ENCODE measurements around the gene AIFM1. TPM values are rescaled to one million over a fixed set of nuclear protein-coding genes. Genes with fewer than 3 reads are reported as not detected.

The AIFM1 gene
- total RNA-seq, 1 donor = 18.1 TPM

DNA sequence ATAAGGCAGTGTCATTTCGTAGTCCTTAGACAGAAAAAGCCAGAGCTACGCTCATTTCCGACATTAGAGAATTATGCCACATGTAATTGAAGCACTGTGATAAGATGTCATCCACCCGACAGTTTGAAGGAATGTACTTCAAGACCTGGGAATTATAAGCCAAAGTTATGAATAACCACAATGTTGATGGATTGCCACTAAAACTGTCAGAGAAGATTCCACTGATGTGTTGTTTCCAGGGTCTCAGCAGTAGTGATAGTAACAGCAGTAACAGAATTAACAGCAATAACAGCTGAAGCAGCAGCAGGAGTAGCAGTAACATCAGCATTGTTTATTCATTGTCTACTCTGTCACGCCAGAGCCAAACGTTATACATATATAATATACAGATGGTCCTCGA lies 30.8 kb upstream of the AIFM1 start:
- TF ChIP-seq, protein P1, sequence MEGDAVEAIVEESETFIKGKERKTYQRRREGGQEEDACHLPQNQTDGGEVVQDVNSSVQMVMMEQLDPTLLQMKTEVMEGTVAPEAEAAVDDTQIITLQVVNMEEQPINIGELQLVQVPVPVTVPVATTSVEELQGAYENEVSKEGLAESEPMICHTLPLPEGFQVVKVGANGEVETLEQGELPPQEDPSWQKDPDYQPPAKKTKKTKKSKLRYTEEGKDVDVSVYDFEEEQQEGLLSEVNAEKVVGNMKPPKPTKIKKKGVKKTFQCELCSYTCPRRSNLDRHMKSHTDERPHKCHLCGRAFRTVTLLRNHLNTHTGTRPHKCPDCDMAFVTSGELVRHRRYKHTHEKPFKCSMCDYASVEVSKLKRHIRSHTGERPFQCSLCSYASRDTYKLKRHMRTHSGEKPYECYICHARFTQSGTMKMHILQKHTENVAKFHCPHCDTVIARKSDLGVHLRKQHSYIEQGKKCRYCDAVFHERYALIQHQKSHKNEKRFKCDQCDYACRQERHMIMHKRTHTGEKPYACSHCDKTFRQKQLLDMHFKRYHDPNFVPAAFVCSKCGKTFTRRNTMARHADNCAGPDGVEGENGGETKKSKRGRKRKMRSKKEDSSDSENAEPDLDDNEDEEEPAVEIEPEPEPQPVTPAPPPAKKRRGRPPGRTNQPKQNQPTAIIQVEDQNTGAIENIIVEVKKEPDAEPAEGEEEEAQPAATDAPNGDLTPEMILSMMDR (IDR thresholded peaks at IDR 0.05; ENCODE audit: insufficient read depth, low read length) = no peak
- no peak for DNase-seq (ENCODE audit: low read depth)
- no peak overlapping the region for H3K4me3 ChIP-seq (ENCODE audit: low read depth, low read length)

DNA sequence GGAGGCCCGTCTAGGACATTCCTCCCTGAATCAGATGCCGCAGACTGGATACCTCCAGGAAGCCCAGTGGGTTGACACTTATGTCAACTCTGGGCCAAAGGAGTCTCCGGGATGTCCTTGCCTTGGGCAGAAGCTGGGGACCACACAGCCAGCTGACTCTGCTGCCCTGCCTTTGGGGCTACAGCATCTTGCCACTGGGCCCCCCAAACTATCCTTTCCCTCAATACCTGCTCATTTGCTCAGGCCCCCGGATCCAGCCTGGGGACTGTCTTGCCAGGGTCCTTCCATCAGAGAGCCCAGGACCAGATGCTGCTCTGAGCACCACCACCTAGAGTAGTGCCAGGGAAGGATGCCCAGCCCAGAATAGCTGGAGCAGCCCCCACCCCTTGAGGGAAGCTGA lies 25.2 kb upstream of the AIFM1 start:
- no peak for DNase-seq (ENCODE audit: low read depth)
- no peak overlapping the region for H3K4me3 ChIP-seq (ENCODE audit: low read depth, low read length)
- TF ChIP-seq, protein P1 (IDR thresholded peaks at IDR 0.05; ENCODE audit: insufficient read depth, low read length) = no peak

DNA sequence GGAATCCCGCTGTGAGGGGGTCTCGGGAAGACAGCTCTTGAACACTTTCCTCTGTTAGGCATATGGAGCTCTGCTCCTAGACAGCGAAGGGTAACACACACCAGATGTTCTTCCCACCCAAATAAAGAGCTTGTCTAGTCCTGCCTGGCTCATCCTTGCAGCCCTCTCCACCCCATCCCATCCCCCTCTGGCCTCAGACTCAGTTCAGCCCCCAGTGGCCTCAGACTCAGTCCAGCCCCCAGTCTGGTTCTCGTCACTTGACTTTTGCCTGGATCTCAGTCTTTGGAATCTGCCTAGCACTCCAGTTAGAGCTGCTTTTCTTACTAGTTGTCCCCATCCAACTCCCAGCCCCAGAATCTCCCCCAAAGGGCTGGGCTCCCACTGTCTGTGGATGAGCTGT lies 21.0 kb upstream of the AIFM1 start:
- no peak for DNase-seq (ENCODE audit: low read depth)
- TF ChIP-seq, protein P1 (IDR thresholded peaks at IDR 0.05; ENCODE audit: insufficient read depth, low read length) = no peak
- H3K4me3 ChIP-seq (ENCODE audit: low read depth, low read length) = no peak overlapping the region

DNA sequence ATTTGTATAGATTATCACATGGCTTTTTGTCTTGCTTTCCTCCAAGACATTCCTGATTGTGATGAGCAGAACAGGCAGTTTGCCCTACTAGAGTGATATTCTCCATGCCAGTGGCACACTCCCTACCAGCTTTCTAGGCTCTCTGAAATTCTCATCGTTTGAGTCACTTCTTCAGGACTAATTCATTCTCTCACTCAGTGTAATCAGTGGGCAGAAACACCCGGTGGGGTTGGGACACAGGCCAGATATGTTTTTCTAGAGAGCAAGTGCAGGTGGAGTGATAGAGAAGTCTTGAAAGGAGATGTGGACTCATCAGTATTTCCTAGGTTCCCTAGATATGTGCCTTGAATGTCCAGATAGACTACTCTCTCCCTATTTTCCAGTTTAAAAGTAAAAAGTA lies 19.2 kb upstream of the AIFM1 start:
- TF ChIP-seq, protein P1 (IDR thresholded peaks at IDR 0.05; ENCODE audit: insufficient read depth, low read length) = no peak
- H3K4me3 ChIP-seq (ENCODE audit: low read depth, low read length) = no peak overlapping the region
- no peak for DNase-seq (ENCODE audit: low read depth)

DNA sequence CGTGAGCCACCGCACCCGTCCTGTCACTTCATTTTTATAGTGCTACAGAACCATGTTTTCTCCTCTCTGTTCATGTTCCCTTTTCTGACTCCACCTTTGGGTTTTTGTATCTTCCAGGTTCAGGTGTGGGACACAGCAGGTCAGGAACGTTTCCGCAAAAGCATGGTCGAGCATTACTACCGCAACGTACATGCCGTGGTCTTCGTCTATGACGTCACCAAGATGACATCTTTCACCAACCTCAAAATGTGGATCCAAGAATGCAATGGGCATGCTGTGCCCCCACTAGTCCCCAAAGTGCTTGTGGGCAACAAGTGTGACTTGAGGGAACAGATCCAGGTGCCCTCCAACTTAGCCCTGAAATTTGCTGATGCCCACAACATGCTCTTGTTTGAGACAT lies 18.5 kb upstream of the AIFM1 start:
- TF ChIP-seq, protein P1 (IDR thresholded peaks at IDR 0.05; ENCODE audit: insufficient read depth, low read length) = no peak
- H3K4me3 ChIP-seq (ENCODE audit: low read depth, low read length) = no peak overlapping the region
- DNase-seq (ENCODE audit: low read depth) = no peak

DNA sequence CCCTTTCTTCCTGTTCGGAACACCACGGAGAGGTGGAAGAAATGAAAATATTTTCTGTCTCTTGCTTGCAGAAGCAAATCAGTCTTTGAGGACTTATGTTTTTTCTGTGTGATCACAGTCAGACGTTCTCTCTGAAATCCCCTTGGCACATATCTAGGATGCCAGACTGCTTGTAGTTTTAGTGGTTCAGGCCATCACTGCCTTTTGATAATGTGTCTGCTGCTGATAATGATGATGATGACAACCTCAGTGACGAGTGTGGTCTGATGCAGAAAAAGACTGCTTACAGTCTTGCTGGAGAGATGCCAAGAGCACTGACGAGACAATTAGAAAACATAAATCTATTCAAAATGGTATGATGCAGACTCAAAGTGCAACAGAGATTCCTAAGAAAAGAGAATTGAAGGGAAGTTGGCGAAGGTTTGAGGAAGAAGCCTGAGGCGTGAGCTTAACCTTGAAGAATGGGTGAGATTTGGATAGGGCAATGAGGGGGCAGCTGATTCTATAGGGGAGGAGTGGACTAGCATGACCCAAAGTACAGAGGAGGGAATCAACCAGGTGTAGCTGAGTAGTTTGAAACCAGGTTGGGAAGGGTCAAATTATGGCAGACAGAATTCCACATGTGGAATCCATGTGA lies 14.1 kb upstream of the AIFM1 start:
- TF ChIP-seq, protein P1 (IDR thresholded peaks at IDR 0.05; ENCODE audit: insufficient read depth, low read length) = no peak
- H3K4me3 ChIP-seq (ENCODE audit: low read depth, low read length) = no peak overlapping the region
- peak; percentile 72 for DNase-seq (ENCODE audit: low read depth)

DNA sequence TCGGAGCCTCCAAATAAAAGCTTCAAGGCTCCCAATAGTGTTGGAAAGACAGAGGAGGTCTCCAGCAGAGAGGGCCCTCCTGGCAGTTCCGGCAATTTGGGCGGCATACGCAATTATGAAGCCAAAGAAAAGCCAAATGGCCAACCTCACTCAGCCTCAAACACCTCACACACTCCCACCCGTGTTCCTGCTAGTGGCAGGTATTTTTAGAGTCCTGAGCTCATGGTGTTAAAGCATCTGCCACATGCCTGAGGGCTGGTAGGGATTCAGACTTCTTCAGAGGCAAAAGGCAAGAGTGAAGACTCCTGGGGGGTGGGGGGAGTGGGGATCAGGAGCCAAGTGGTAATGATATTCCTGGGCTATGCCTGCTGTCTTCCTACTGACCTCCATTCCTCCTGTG lies 13.5 kb upstream of the AIFM1 start:
- TF ChIP-seq, protein P1 (IDR thresholded peaks at IDR 0.05; ENCODE audit: insufficient read depth, low read length) = no peak
- H3K4me3 ChIP-seq (ENCODE audit: low read depth, low read length) = no peak overlapping the region
- no peak for DNase-seq (ENCODE audit: low read depth)
